ENCODE measurements around the gene NCKAP5L. TPM values are rescaled to one million over a fixed set of nuclear protein-coding genes. Genes with fewer than 3 reads are reported as not detected.

The NCKAP5L gene
- total and polyA plus RNA-seq, 9 of the 15 experiments (the other 6 are each of a cell fraction or from before 2014, with no cell fraction given): 0.01 to 14.4 (median 3.7) TPM

DNA sequence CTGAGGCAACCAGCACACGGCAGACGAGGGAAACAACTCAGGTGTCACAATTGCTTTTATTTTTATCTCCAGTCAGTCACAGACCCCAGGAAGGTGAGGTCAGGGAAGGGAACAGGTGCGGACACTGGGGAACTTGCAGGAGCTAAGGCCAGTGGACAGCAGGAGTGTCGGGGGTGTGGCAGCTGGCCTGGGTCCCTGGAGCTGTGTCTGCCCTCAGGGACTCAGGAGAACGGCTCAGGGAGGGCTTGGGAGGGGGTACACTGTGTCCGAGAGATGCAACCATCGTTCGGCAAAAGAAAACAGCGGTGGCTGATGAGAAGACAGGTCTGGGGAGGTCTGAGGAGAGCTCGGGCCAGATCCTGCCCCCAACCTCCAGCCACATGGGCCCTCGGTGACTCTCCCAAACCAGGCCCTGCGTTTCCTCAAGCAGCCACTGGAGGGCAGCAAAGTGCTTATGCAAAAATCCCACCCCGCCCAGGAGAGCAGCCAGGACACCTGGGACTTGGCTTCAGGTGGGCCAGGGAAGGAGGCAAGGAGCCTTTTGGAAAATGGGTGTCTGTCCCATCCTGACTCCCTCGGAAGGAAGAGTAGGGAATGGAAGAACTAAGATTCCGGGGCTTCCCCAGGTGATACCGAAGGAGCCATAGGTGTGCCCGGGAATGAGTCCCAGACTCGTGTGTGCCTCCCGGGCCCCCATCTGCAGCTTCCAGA lies 38.8 kb upstream of the NCKAP5L start (continued):
- TF ChIP-seq, protein P1, sequence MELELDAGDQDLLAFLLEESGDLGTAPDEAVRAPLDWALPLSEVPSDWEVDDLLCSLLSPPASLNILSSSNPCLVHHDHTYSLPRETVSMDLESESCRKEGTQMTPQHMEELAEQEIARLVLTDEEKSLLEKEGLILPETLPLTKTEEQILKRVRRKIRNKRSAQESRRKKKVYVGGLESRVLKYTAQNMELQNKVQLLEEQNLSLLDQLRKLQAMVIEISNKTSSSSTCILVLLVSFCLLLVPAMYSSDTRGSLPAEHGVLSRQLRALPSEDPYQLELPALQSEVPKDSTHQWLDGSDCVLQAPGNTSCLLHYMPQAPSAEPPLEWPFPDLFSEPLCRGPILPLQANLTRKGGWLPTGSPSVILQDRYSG (tag; conservative IDR thresholded peaks at IDR 0.05; ENCODE audit: low read depth): no peak
- TF ChIP-seq STAT5B (CRISPR knock-in tag; IDR thresholded peaks at IDR 0.05) (no peak), ZNF445 (CRISPR knock-in tag; IDR thresholded peaks at IDR 0.05; ENCODE audit: low read depth) (no peak)

DNA sequence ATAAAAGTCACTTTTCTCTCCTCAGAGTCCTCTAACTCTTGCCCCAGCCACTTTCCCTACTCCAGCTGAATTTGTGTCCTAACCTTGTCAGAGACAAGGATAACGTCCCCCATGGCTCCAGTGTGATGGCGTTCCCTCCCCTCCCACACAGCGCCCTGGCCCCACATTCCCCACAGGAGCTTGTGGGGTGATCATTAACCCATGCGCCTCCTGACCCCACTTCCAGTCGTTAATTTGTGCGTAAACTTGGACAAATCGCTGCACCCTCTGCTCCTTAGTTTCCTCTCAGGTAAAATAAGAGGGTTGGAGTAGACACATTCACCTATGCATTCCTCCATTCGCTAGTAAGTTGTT lies 37.5 kb upstream of the NCKAP5L start:
- H3K4me1 ChIP-seq (replicated peaks in 1 of 2; ENCODE audit: control insufficient read depth in 2 of 2, insufficient read depth in 2 of 2, low read length in 2 of 2): peaks cover 35 to 40% of the 10 kb centered on the region in 2 experiments
- H3K9me3 ChIP-seq (replicated peaks; ENCODE audit: control insufficient read depth, insufficient read depth, low read depth, low read length): no peaks in the 10 kb centered on the region
- no peak for FAIRE-seq
- in situ Hi-C loops (cut with MboI): loop anchor here (5.0 kb wide), 2 partner anchors 97 to 202 kb away; partner anchors contain the start of gene AQP5
- no peak overlapping the region for H3K9ac ChIP-seq (ENCODE audit: insufficient read depth in 1 of 2, low read depth in 2 of 2, low read length in 2 of 2)
- H3K79me2 ChIP-seq (ENCODE audit: control insufficient read depth, insufficient read depth, low read length): no peaks in the 10 kb centered on the region
- intact Hi-C loops (cut with micrococcal nuclease): loop anchor here (5.0 kb wide), 3 partner anchors 47 to 187 kb away; no protein-coding TSS in a partner anchor
- H3K4me3 ChIP-seq: no peak overlapping the region
- H3K27ac ChIP-seq (ENCODE audit: extremely low read depth, low read depth, low read length): no peak overlapping the region
- ChIA-PET POLR2A (no interaction called here), CTCF (ENCODE audit: low intra/inter-chr PET ratio) (no interaction called here)
- no peak overlapping the region for H2AFZ ChIP-seq (ENCODE audit: low read depth, low read length)
- no peaks in the 10 kb centered on the region for H3K9me1 ChIP-seq (ENCODE audit: control insufficient read depth, insufficient read depth, low read length)
- H3K4me2 ChIP-seq (ENCODE audit: insufficient read depth, low read length): no peak overlapping the region
- no peak for ATAC-seq
- 38% methylated on average over 8 of the region's 8 CpGs for WGBS (ENCODE audit: insufficient coverage, low coverage, missing lambda C conversion rate)
- TF ChIP-seq STAT5A (IDR thresholded peaks at IDR 0.05; ENCODE audit: borderline replicate concordance, low read length) (no peak), PTRF (tag; IDR thresholded peaks at IDR 0.05) (no peak), ZSCAN29 (IDR thresholded peaks at IDR 0.05) (no peak), MBD2 (IDR thresholded peaks at IDR 0.05; ENCODE audit: borderline replicate concordance, low read depth) (no peak), SUPT5H (IDR thresholded peaks at IDR 0.05) (no peak), ZNF785 (CRISPR knock-in tag; IDR thresholded peaks at IDR 0.05) (no peak), DACH1 (IDR thresholded peaks at IDR 0.05; ENCODE audit: partially characterized antibody) (no peak), KLF16 (IDR thresholded peaks at IDR 0.05) (no peak), CSDE1 (IDR thresholded peaks at IDR 0.05) (no peak), GTF2A2 (tag; IDR thresholded peaks at IDR 0.05) (no peak), ZNF75A (CRISPR knock-in tag; IDR thresholded peaks at IDR 0.05) (no peak)
- TF ChIP-seq, protein P2, sequence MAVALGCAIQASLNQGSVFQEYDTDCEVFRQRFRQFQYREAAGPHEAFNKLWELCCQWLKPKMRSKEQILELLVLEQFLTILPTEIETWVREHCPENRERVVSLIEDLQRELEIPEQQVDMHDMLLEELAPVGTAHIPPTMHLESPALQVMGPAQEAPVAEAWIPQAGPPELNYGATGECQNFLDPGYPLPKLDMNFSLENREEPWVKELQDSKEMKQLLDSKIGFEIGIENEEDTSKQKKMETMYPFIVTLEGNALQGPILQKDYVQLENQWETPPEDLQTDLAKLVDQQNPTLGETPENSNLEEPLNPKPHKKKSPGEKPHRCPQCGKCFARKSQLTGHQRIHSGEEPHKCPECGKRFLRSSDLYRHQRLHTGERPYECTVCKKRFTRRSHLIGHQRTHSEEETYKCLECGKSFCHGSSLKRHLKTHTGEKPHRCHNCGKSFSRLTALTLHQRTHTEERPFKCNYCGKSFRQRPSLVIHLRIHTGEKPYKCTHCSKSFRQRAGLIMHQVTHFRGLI (CRISPR knock-in tag; IDR thresholded peaks at IDR 0.05): no peak
- TF ChIP-seq, protein P3, sequence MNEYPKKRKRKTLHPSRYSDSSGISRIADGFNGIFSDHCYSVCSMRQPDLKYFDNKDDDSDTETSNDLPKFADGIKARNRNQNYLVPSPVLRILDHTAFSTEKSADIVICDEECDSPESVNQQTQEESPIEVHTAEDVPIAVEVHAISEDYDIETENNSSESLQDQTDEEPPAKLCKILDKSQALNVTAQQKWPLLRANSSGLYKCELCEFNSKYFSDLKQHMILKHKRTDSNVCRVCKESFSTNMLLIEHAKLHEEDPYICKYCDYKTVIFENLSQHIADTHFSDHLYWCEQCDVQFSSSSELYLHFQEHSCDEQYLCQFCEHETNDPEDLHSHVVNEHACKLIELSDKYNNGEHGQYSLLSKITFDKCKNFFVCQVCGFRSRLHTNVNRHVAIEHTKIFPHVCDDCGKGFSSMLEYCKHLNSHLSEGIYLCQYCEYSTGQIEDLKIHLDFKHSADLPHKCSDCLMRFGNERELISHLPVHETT (CRISPR knock-in tag; conservative IDR thresholded peaks at IDR 0.05 in 1 of 2, IDR thresholded peaks at IDR 0.05 in 1 of 2): no peak
- no TSS peak for BruUV-seq (replicated peaks)
- H3K27me3 ChIP-seq (ENCODE audit: control insufficient read depth in 2 of 2, insufficient read depth in 2 of 2, low read length in 2 of 2): peaks cover 4 to 19% of the 10 kb centered on the region in 2 experiments; a peak in 2 of 5 replicates
- no peaks in the 10 kb centered on the region for H4K20me1 ChIP-seq (replicated peaks; ENCODE audit: control insufficient read depth, insufficient read depth, low read length)
- DNase-seq (ENCODE audit: extremely low read depth in 1 of 4, low spot score in 3 of 4): no peak
- H3K36me3 ChIP-seq (ENCODE audit: control insufficient read depth, insufficient read depth, low read length): no peaks in the 10 kb centered on the region

Data from K562 (cell line).